SK-N-SH treated with all-trans-retinoic acid at 6 μM for 48 hours (cell line): Measurements from ENCODE around the gene MYH15.

Source experiments
- ATAC-seq: fragments of 200-7000 bp; cut with Tn5 transposase; 3 replicates; pipeline ENCODE4 v1.9.1; 2020; ENCODE audit warnings: mild to moderate bottlenecking, moderate library complexity
- ARNTL ChIP-seq: fragments of 450-650 bp; formaldehyde crosslinking; IDR thresholded peaks from 2 replicates; pipeline ENCODE4 v1.5.0; 2020; ENCODE audit warnings: low read depth, mild to moderate bottlenecking, moderate library complexity, borderline replicate concordance
- BACH2 ChIP-seq: fragments of 250-450 bp; sonication (Bioruptor Pico); IDR thresholded peaks from 2 replicates; pipeline ENCODE4 v1.9.0; 2021; ENCODE audit warnings: mild to moderate bottlenecking, borderline replicate concordance
- CSDC2 ChIP-seq: fragments of 250-450 bp; sonication (Bioruptor Pico); IDR thresholded peaks from 2 replicates; pipeline ENCODE4 v1.5.0; 2020; ENCODE audit warnings: mild to moderate bottlenecking, moderate library complexity
- ISL1 ChIP-seq: fragments of 250-450 bp; sonication (Bioruptor Pico); IDR thresholded peaks from 2 replicates; pipeline ENCODE4 v2.1.2; 2022; ENCODE audit warnings: mild to moderate bottlenecking, moderate library complexity
- PPARA ChIP-seq: fragments of 250-450 bp; sonication (Bioruptor Pico); IDR thresholded peaks from 2 replicates; pipeline ENCODE4 v1.5.0; 2020; ENCODE audit warnings: mild to moderate bottlenecking, borderline replicate concordance
- RARB ChIP-seq: fragments of 250-450 bp; sonication (Bioruptor Pico); IDR thresholded peaks from 2 replicates; pipeline ENCODE4 v1.8.0; 2021; ENCODE audit warnings: mild to moderate bottlenecking, moderate library complexity
- SNAI2 ChIP-seq: fragments of 250-450 bp; sonication (Bioruptor Pico); IDR thresholded peaks from 2 replicates; pipeline ENCODE4 v1.5.0; 2020; ENCODE audit warnings: mild to moderate bottlenecking, moderate library complexity
- TCF4 ChIP-seq: fragments of 250-450 bp; sonication (Bioruptor Pico); IDR thresholded peaks from 2 replicates; pipeline ENCODE4 v1.8.0; 2021; ENCODE audit warnings: mild to moderate bottlenecking, moderate library complexity, borderline replicate concordance
- TOX ChIP-seq: fragments of 250-450 bp; sonication (Bioruptor Pico); IDR thresholded peaks from 2 replicates; pipeline ENCODE4 v1.8.0; 2021; ENCODE audit warnings: mild to moderate bottlenecking, moderate library complexity, borderline replicate concordance
- ZC3H10 ChIP-seq: fragments of 250-450 bp; sonication (Bioruptor Pico); IDR thresholded peaks from 2 replicates; pipeline ENCODE4 v1.5.1; 2021; ENCODE audit warnings: mild to moderate bottlenecking, moderate library complexity
- ZFP30 ChIP-seq: fragments of 450-650 bp; formaldehyde crosslinking; IDR thresholded peaks from 2 replicates; pipeline ENCODE4 v1.5.0; 2022; ENCODE audit warnings: mild to moderate bottlenecking, moderate library complexity
- ZNF565 ChIP-seq: fragments of 450-650 bp; formaldehyde crosslinking; conservative IDR thresholded peaks from 2 replicates; pipeline ENCODE4 v1.5.0; 2020; ENCODE audit warnings: low read depth, mild to moderate bottlenecking, moderate library complexity
- ZNF70 ChIP-seq: fragments of 450-650 bp; formaldehyde crosslinking; IDR thresholded peaks from 2 replicates; pipeline ENCODE4 v1.5.0; 2020; ENCODE audit warnings: mild to moderate bottlenecking, moderate library complexity
- ZNF8 ChIP-seq: fragments of 450-650 bp; formaldehyde crosslinking; IDR thresholded peaks from 2 replicates; pipeline ENCODE4 v1.5.0; 2020; ENCODE audit warnings: mild to moderate bottlenecking, moderate library complexity
- TF ChIP-seq, protein P1 (sequence below): fragments of 250-450 bp; sonication (Bioruptor Pico); IDR thresholded peaks from 2 replicates; pipeline ENCODE4 v1.5.1; 2021; ENCODE audit warnings: mild to moderate bottlenecking, moderate library complexity
- TF ChIP-seq, protein P2 (sequence below): fragments of 250-450 bp; sonication (Bioruptor Pico); IDR thresholded peaks from 2 replicates; pipeline ENCODE4 v1.8.0; 2020; ENCODE audit warnings: mild to moderate bottlenecking, moderate library complexity, borderline replicate concordance
- TF ChIP-seq, protein P3 (sequence below): fragments of 250-450 bp; sonication (Bioruptor Pico); IDR thresholded peaks from 2 replicates; pipeline ENCODE4 v1.5.0; 2020; ENCODE audit warnings: mild to moderate bottlenecking, moderate library complexity
- TF ChIP-seq, protein P4 (sequence below): fragments of 250-450 bp; sonication (Bioruptor Pico); IDR thresholded peaks from 2 replicates; pipeline ENCODE4 v1.8.0; 2021; ENCODE audit warnings: low read depth, mild to moderate bottlenecking, moderate library complexity, borderline replicate concordance

MYH15 gene

DNA sequence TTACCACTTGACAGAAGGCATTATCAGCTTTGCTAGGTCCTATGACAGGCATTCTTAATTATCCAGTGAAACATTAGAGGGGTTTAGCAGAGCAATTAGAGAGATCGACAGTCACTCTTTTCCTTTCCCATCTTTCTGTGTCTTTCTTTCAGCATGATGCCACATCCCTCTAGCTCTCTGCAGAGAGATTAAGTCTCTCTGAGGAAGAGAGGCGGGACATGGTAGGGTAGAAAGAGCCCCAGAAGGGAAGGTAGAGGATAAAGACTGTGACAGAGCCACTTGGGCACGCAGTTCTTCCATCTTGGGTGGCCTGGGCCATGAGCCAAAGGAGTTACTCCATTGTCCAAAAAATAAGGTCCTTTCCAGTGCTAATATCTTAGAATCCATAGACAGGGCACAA, 158.2 kb downstream of the MYH15 start (continued):
- no peak for TF ChIP-seq ZNF8 (CRISPR knock-in tag)

DNA sequence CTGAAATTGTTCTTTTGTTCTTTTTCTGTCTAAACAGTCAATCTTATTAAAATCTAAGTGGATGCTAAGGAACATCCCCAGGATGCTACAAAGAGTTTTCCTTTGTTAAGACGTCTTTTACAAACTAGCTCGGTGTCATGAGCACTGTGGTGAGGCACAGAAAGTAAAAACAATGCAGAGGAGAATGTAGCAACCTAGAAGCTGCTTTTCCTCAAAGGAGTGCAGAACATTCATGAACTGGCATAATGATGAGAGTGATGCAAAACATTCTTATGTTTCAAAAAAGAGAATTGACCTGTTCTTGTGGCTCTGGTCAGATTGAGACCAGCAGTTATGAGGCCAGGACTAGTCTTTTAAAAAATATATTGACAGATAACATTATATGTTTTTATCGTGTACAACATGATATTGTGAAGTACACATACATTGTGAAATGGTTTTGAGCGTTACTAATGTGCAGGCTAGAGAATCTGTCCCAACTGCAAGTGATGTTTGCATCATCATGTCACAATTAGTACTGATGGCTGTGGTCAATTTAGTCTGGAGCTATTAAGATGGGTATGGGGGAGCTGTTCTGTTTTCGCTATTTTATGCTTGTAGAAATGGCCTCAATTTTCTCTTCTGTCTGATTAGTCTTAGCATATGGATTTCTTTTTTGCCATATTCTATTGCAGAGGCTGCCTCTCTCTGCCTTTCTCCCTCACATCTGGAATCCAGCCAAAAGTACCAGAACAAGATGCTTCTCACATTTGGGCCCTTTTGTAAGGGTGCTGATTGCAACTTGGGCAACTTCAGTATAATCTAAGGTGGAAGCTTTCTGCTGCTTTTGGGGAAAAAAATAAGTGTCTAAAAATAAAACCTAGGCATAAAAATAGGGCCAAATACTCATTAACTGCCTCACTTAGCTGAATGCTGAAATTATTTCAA, 163.8 kb downstream of the MYH15 start:
- no peak for ATAC-seq
- TF ChIP-seq, protein P1, sequence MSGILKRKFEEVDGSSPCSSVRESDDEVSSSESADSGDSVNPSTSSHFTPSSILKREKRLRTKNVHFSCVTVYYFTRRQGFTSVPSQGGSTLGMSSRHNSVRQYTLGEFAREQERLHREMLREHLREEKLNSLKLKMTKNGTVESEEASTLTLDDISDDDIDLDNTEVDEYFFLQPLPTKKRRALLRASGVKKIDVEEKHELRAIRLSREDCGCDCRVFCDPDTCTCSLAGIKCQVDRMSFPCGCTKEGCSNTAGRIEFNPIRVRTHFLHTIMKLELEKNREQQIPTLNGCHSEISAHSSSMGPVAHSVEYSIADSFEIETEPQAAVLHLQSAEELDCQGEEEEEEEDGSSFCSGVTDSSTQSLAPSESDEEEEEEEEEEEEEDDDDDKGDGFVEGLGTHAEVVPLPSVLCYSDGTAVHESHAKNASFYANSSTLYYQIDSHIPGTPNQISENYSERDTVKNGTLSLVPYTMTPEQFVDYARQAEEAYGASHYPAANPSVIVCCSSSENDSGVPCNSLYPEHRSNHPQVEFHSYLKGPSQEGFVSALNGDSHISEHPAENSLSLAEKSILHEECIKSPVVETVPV (CRISPR knock-in tag): no peak
- TF ChIP-seq ARNTL (CRISPR knock-in tag) (no peak), BACH2 (no peak), TOX (CRISPR knock-in tag) (no peak), ZNF8 (CRISPR knock-in tag) (no peak), ISL1 (CRISPR knock-in tag) (no peak), CSDC2 (CRISPR knock-in tag) (no peak), TCF4 (CRISPR knock-in tag) (no peak), ZC3H10 (CRISPR knock-in tag) (no peak), ZNF565 (no peak), ZNF70 (CRISPR knock-in tag) (no peak)
- TF ChIP-seq, protein P2, sequence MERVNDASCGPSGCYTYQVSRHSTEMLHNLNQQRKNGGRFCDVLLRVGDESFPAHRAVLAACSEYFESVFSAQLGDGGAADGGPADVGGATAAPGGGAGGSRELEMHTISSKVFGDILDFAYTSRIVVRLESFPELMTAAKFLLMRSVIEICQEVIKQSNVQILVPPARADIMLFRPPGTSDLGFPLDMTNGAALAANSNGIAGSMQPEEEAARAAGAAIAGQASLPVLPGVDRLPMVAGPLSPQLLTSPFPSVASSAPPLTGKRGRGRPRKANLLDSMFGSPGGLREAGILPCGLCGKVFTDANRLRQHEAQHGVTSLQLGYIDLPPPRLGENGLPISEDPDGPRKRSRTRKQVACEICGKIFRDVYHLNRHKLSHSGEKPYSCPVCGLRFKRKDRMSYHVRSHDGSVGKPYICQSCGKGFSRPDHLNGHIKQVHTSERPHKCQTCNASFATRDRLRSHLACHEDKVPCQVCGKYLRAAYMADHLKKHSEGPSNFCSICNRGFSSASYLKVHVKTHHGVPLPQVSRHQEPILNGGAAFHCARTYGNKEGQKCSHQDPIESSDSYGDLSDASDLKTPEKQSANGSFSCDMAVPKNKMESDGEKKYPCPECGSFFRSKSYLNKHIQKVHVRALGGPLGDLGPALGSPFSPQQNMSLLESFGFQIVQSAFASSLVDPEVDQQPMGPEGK (CRISPR knock-in tag): no peak
- TF ChIP-seq, protein P3, sequence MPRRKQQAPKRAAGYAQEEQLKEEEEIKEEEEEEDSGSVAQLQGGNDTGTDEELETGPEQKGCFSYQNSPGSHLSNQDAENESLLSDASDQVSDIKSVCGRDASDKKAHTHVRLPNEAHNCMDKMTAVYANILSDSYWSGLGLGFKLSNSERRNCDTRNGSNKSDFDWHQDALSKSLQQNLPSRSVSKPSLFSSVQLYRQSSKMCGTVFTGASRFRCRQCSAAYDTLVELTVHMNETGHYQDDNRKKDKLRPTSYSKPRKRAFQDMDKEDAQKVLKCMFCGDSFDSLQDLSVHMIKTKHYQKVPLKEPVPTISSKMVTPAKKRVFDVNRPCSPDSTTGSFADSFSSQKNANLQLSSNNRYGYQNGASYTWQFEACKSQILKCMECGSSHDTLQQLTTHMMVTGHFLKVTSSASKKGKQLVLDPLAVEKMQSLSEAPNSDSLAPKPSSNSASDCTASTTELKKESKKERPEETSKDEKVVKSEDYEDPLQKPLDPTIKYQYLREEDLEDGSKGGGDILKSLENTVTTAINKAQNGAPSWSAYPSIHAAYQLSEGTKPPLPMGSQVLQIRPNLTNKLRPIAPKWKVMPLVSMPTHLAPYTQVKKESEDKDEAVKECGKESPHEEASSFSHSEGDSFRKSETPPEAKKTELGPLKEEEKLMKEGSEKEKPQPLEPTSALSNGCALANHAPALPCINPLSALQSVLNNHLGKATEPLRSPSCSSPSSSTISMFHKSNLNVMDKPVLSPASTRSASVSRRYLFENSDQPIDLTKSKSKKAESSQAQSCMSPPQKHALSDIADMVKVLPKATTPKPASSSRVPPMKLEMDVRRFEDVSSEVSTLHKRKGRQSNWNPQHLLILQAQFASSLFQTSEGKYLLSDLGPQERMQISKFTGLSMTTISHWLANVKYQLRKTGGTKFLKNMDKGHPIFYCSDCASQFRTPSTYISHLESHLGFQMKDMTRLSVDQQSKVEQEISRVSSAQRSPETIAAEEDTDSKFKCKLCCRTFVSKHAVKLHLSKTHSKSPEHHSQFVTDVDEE (CRISPR knock-in tag): no peak
- TF ChIP-seq, protein P4, sequence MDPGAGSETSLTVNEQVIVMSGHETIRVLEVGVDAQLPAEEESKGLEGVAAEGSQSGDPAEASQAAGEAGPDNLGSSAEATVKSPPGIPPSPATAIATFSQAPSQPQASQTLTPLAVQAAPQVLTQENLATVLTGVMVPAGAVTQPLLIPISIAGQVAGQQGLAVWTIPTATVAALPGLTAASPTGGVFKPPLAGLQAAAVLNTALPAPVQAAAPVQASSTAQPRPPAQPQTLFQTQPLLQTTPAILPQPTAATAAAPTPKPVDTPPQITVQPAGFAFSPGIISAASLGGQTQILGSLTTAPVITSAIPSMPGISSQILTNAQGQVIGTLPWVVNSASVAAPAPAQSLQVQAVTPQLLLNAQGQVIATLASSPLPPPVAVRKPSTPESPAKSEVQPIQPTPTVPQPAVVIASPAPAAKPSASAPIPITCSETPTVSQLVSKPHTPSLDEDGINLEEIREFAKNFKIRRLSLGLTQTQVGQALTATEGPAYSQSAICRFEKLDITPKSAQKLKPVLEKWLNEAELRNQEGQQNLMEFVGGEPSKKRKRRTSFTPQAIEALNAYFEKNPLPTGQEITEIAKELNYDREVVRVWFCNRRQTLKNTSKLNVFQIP (CRISPR knock-in tag): no peak

DNA sequence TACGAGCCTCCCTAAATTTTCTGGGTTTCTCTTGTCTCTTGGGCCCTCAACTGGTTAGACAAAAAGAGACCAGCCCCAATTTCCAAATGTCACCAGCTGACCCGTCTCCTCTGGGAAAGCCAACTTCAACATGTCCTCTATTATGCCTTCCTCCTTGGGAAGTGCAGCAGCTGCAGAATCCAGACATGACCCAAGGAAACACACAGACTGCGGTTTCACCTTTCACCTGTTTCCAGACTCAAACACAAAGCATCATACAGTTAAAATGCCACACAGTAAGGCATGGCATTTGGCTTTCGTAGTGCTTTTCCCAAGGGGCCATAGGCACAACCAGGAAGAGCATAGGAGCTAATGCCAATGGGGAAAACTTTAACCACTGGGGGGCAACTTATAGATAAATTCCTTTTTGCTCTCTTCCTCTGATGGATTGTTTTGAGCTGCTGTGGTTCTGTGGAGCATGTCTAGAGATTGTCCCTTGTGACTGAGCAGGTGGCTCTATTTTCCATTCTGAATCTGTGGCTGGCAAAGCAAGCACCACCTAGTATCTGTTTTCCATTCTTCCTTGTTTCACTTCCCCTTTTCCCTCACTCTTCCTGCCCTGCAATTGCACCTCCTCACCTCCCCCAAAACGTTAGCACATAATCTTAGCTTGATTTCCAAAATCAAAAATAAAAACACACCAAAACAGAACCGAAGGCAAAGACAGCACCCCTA, 164.7 kb downstream of the MYH15 start:
- TF ChIP-seq PPARA (CRISPR knock-in tag) (no peak), CSDC2 (CRISPR knock-in tag) (no peak)
- ATAC-seq: no peak

DNA sequence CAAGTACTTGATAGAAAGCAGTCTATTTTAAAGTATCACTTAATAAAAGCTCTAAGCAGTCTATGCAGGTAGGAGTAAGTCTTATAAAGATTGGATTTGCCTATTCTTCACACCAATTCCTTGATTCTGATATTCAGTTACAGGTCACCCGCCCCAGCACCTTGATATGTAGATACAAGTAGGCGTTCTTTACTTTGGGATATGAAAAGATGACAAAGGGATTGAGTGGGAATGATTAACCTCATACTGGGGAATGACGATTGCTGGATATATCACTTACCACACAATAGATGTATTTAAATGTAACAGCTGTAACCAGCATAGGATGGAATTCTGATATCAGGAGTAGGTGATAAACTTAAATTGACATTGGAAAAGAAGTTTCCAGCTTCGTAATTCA, 166.9 kb downstream of the MYH15 start:
- TF ChIP-seq RARB (CRISPR knock-in tag): no peak
- no peak for TF ChIP-seq ZC3H10 (CRISPR knock-in tag)
- TF ChIP-seq TOX (CRISPR knock-in tag): no peak
- no peak for TF ChIP-seq ZFP30
- TF ChIP-seq ZNF70 (CRISPR knock-in tag): no peak
- TF ChIP-seq, protein P1 (CRISPR knock-in tag): no peak
- TF ChIP-seq ZNF565: no peak
- TF ChIP-seq CSDC2 (CRISPR knock-in tag): no peak
- TF ChIP-seq TCF4 (CRISPR knock-in tag): no peak
- no peak for TF ChIP-seq SNAI2 (CRISPR knock-in tag)
- ATAC-seq: no peak
